Activated CD4-positive, alpha-beta T cell treated with anti-CD3 and anti-CD28 coated beads, Interleukin-2, amount 10 ng/mL, durations not matched to agents 24 days and 14 days (primary cell): ENCODE data around the gene AEBP2. TPM values are rescaled to one million over a fixed set of nuclear protein-coding genes. Genes with fewer than 3 reads are reported as not detected.

Experiments
- DNase-seq: peaks from one replicate; pipeline ENCODE4 v3.0.0; 2022
- H3K27ac Mint-ChIP-seq: one replicate; pipeline ENCODE4 v1.8.0; 2022; ENCODE audit warnings: mild to moderate bottlenecking, mixed read lengths
- H3K27me3 Mint-ChIP-seq: one replicate; pipeline ENCODE4 v1.8.0; 2022; ENCODE audit warnings: mixed read lengths
- H3K36me3 Mint-ChIP-seq: one replicate; pipeline ENCODE4 v1.8.0; 2022; ENCODE audit warnings: low read depth, mild to moderate bottlenecking, mixed read lengths
- H3K4me1 Mint-ChIP-seq: one replicate; pipeline ENCODE4 v1.8.0; 2021; ENCODE audit warnings: mixed read lengths
- H3K4me3 Mint-ChIP-seq: one replicate; pipeline ENCODE4 v1.8.0; 2022; ENCODE audit warnings: mild to moderate bottlenecking, moderate library complexity, mixed read lengths
- H3K9me3 Mint-ChIP-seq: one replicate; pipeline ENCODE4 v1.8.0; 2021; ENCODE audit warnings: mixed read lengths
- intact Hi-C: fragments of 100-400 bp; cut with micrococcal nuclease; formaldehyde crosslinking; loops from one replicate; pipeline ENCODE4 v1.15.1; 2023
- total RNA-seq: library from RNA; stranded (reverse); gene quantifications from 2 replicates; pipeline ENCODE4 v1.2.3, GENCODE V29; 2022

Gene AEBP2
- total RNA-seq, 1 donor from 2014 or later = 59.2 TPM

- no peak overlapping the region for H3K27ac Mint-ChIP-seq
- H3K9me3 Mint-ChIP-seq = no peaks in the 10 kb centered on the region
- DNase-seq = no peak
- H3K4me3 Mint-ChIP-seq = no peak overlapping the region
- peaks cover 24% of the 10 kb centered on the region for H3K36me3 Mint-ChIP-seq
- no peaks in the 10 kb centered on the region for H3K27me3 Mint-ChIP-seq
- H3K4me1 Mint-ChIP-seq = peaks cover 1% of the 10 kb centered on the region
- intact Hi-C loops = no loop called here
Measured at GRCh38 chr12:19517583-19517982, 78.3 kb downstream of the AEBP2 start.

GRCh38 chr12:19518209-19518608 lies 78.9 kb downstream of the AEBP2 start:
- H3K4me3 Mint-ChIP-seq = no peak overlapping the region

GRCh38 chr12:19520646-19521415 lies 81.5 kb downstream of the AEBP2 start:
- Mint-ChIP-seq H3K27me3 (no peaks in the 10 kb centered on the region), H3K9me3 (no peaks in the 10 kb centered on the region), H3K4me3 (no peak overlapping the region), H3K36me3 (peaks cover 18% of the 10 kb centered on the region), H3K4me1 (peaks cover 1% of the 10 kb centered on the region), H3K27ac (no peak overlapping the region)
- DNase-seq = no peak
- intact Hi-C loops = no loop called here

More at GRCh38 chr12:19518209-19518608, 78.9 kb downstream of the AEBP2 start:
- DNase-seq = no peak
- Mint-ChIP-seq H3K36me3 (peaks cover 24% of the 10 kb centered on the region), H3K27me3 (no peaks in the 10 kb centered on the region), H3K4me1 (peaks cover 1% of the 10 kb centered on the region), H3K27ac (no peak overlapping the region), H3K9me3 (no peaks in the 10 kb centered on the region)
- intact Hi-C loops = no loop called here

GRCh38 chr12:19525274-19525673 lies 86.0 kb downstream of the AEBP2 start:
- intact Hi-C loops = no loop called here

GRCh38 chr12:19527866-19528265 lies 88.6 kb downstream of the AEBP2 start:
- H3K27ac Mint-ChIP-seq = no peak overlapping the region
- no peaks in the 10 kb centered on the region for H3K27me3 Mint-ChIP-seq
- DNase-seq = no peak
- no peak overlapping the region for H3K4me3 Mint-ChIP-seq
- peaks cover 11% of the 10 kb centered on the region for H3K36me3 Mint-ChIP-seq
- peaks cover 14% of the 10 kb centered on the region for H3K4me1 Mint-ChIP-seq
- no peaks in the 10 kb centered on the region for H3K9me3 Mint-ChIP-seq
- intact Hi-C loops = no loop called here

More at GRCh38 chr12:19525274-19525673, 86.0 kb downstream of the AEBP2 start:
- Mint-ChIP-seq H3K4me1 (peaks cover 16% of the 10 kb centered on the region), H3K27me3 (no peaks in the 10 kb centered on the region), H3K36me3 (peaks cover 13% of the 10 kb centered on the region), H3K9me3 (no peaks in the 10 kb centered on the region), H3K4me3 (no peak overlapping the region), H3K27ac (no peak overlapping the region)
- no peak for DNase-seq

GRCh38 chr12:19528750-19529149 lies 89.5 kb downstream of the AEBP2 start:
- H3K36me3 Mint-ChIP-seq = peaks cover 16% of the 10 kb centered on the region
- DNase-seq = no peak
- H3K27me3 Mint-ChIP-seq = no peaks in the 10 kb centered on the region
- no peak overlapping the region for H3K27ac Mint-ChIP-seq
- no peak overlapping the region for H3K4me3 Mint-ChIP-seq
- H3K4me1 Mint-ChIP-seq = peaks cover 14% of the 10 kb centered on the region
- intact Hi-C loops = no loop called here
- H3K9me3 Mint-ChIP-seq = no peaks in the 10 kb centered on the region

- DNase-seq = no peak
- Mint-ChIP-seq H3K4me3 (no peak overlapping the region), H3K36me3 (peaks cover 14% of the 10 kb centered on the region), H3K27ac (no peak overlapping the region), H3K4me1 (peaks cover 14% of the 10 kb centered on the region), H3K27me3 (no peaks in the 10 kb centered on the region), H3K9me3 (peaks cover 2% of the 10 kb centered on the region)
- intact Hi-C loops = no loop called here
Measured at GRCh38 chr12:19529951-19530636, 90.8 kb downstream of the AEBP2 start.

GRCh38 chr12:19530637-19531023 lies 91.3 kb downstream of the AEBP2 start:
- H3K4me1 Mint-ChIP-seq = peaks cover 16% of the 10 kb centered on the region
- H3K27me3 Mint-ChIP-seq = no peaks in the 10 kb centered on the region
- no peak overlapping the region for H3K27ac Mint-ChIP-seq

GRCh38 chr12:19533567-19533966 lies 94.3 kb downstream of the AEBP2 start:
- Mint-ChIP-seq H3K4me3 (no peak overlapping the region), H3K27ac (no peak overlapping the region), H3K4me1 (peaks cover 12% of the 10 kb centered on the region), H3K27me3 (no peaks in the 10 kb centered on the region), H3K36me3 (peaks cover 18% of the 10 kb centered on the region), H3K9me3 (peaks cover 10% of the 10 kb centered on the region)
- no peak for DNase-seq
- intact Hi-C loops = no loop called here

More at GRCh38 chr12:19530637-19531023, 91.3 kb downstream of the AEBP2 start:
- peaks cover 18% of the 10 kb centered on the region for H3K36me3 Mint-ChIP-seq
- intact Hi-C loops = no loop called here
- H3K4me3 Mint-ChIP-seq = no peak overlapping the region
- DNase-seq = no peak
- peaks cover 7% of the 10 kb centered on the region for H3K9me3 Mint-ChIP-seq

- Mint-ChIP-seq H3K27me3 (no peaks in the 10 kb centered on the region), H3K4me3 (no peak overlapping the region), H3K4me1 (peaks cover 3% of the 10 kb centered on the region), H3K36me3 (peaks cover 12% of the 10 kb centered on the region), H3K27ac (no peak overlapping the region), H3K9me3 (peaks cover 10% of the 10 kb centered on the region)
- DNase-seq = no peak
- intact Hi-C loops = no loop called here
Measured at GRCh38 chr12:19539071-19539470, 99.8 kb downstream of the AEBP2 start.

GRCh38 chr12:19539836-19540235 lies 100.5 kb downstream of the AEBP2 start:
- intact Hi-C loops = no loop called here
- no peak overlapping the region for H3K27ac Mint-ChIP-seq
- no peak for DNase-seq
- H3K4me3 Mint-ChIP-seq = no peak overlapping the region
- H3K27me3 Mint-ChIP-seq = no peaks in the 10 kb centered on the region
- H3K36me3 Mint-ChIP-seq = peaks cover 12% of the 10 kb centered on the region
- H3K4me1 Mint-ChIP-seq = peaks cover 3% of the 10 kb centered on the region
- H3K9me3 Mint-ChIP-seq = peaks cover 10% of the 10 kb centered on the region

- Mint-ChIP-seq H3K27ac (no peak overlapping the region), H3K36me3 (no peaks in the 10 kb centered on the region), H3K4me3 (no peak overlapping the region), H3K4me1 (no peaks in the 10 kb centered on the region), H3K9me3 (no peaks in the 10 kb centered on the region), H3K27me3 (no peaks in the 10 kb centered on the region)
- intact Hi-C loops = no loop called here
- DNase-seq = no peak
Measured at GRCh38 chr12:19542606-19543005, 103.3 kb downstream of the AEBP2 start.

- no peaks in the 10 kb centered on the region for H3K27me3 Mint-ChIP-seq
- H3K36me3 Mint-ChIP-seq = no peaks in the 10 kb centered on the region
- no peak overlapping the region for H3K27ac Mint-ChIP-seq
- H3K4me3 Mint-ChIP-seq = no peak overlapping the region
- H3K4me1 Mint-ChIP-seq = no peaks in the 10 kb centered on the region
- no peak for DNase-seq
- intact Hi-C loops = no loop called here
- H3K9me3 Mint-ChIP-seq = no peaks in the 10 kb centered on the region
Measured at GRCh38 chr12:19544353-19544752, 105.1 kb downstream of the AEBP2 start.

- no peak for DNase-seq
- Mint-ChIP-seq H3K4me1 (no peaks in the 10 kb centered on the region), H3K36me3 (no peaks in the 10 kb centered on the region), H3K27ac (no peak overlapping the region), H3K27me3 (no peaks in the 10 kb centered on the region), H3K9me3 (no peaks in the 10 kb centered on the region), H3K4me3 (no peak overlapping the region)
- intact Hi-C loops = no loop called here
Measured at GRCh38 chr12:19545301-19545700, 106.0 kb downstream of the AEBP2 start.
